IPS-18a (cell line): Measurements from ENCODE around the gene OPCML.

ENCODE experiments used
- H3K27ac ChIP-seq: one replicate; pipeline ENCODE4 v1.5.1; 2013; ENCODE audit warnings: low read length
- H3K27me3 ChIP-seq: one replicate; pipeline ENCODE4 v1.6.1; 2013; ENCODE audit warnings: mild to moderate bottlenecking, low read length; ENCODE audit not compliant: control insufficient read depth, insufficient read depth
- H3K36me3 ChIP-seq: one replicate; pipeline ENCODE4 v1.6.1; 2013; ENCODE audit warnings: low read depth, low read length; ENCODE audit not compliant: control insufficient read depth
- H3K4me1 ChIP-seq: one replicate; pipeline ENCODE4 v1.6.1; 2013; ENCODE audit warnings: low read depth, low read length; ENCODE audit not compliant: control insufficient read depth
- H3K4me3 ChIP-seq: one replicate; pipeline ENCODE4 v1.5.1; 2013; ENCODE audit warnings: low read length
- H3K9ac ChIP-seq: one replicate; pipeline ENCODE4 v1.6.1; 2013; ENCODE audit warnings: mild to moderate bottlenecking, low read length, moderate library complexity
- H3K9me3 ChIP-seq: one replicate; pipeline ENCODE4 v1.6.1; 2013; ENCODE audit warnings: low read depth, low read length; ENCODE audit not compliant: control insufficient read depth

OPCML gene

GRCh38 chr11:132704781-132705375 is 827.4 kb downstream of the OPCML start:
- no peak overlapping the region for H3K27ac ChIP-seq

GRCh38 chr11:132692891-132693290 is 839.4 kb downstream of the OPCML start:
- no peak overlapping the region for H3K9ac ChIP-seq
- H3K9me3 ChIP-seq, result no peaks in the 10 kb centered on the region
- H3K27ac ChIP-seq, result no peak overlapping the region

More at GRCh38 chr11:132704781-132705375, 827.4 kb downstream of the OPCML start:
- Histone ChIP-seq H3K9ac (no peak overlapping the region), H3K27me3 (no peaks in the 10 kb centered on the region), H3K36me3 (no peaks in the 10 kb centered on the region), H3K9me3 (no peaks in the 10 kb centered on the region), H3K4me1 (no peaks in the 10 kb centered on the region), H3K4me3 (no peak overlapping the region)

GRCh38 chr11:132691848-132692550 is 840.3 kb downstream of the OPCML start:
- Histone ChIP-seq H3K9me3 (no peaks in the 10 kb centered on the region), H3K36me3 (no peaks in the 10 kb centered on the region), H3K27me3 (no peaks in the 10 kb centered on the region), H3K27ac (no peak overlapping the region), H3K4me3 (no peak overlapping the region), H3K4me1 (peaks cover 7% of the 10 kb centered on the region), H3K9ac (no peak overlapping the region)

More at GRCh38 chr11:132692891-132693290, 839.4 kb downstream of the OPCML start:
- H3K4me3 ChIP-seq, result no peak overlapping the region
- H3K27me3 ChIP-seq, result no peaks in the 10 kb centered on the region
- peaks cover 3% of the 10 kb centered on the region for H3K4me1 ChIP-seq
- H3K36me3 ChIP-seq, result no peaks in the 10 kb centered on the region

GRCh38 chr11:132686886-132687285 is 845.4 kb downstream of the OPCML start:
- no peaks in the 10 kb centered on the region for H3K27me3 ChIP-seq
- H3K27ac ChIP-seq, result no peak overlapping the region
- no peaks in the 10 kb centered on the region for H3K9me3 ChIP-seq
- H3K36me3 ChIP-seq, result no peaks in the 10 kb centered on the region
- no peak overlapping the region for H3K9ac ChIP-seq
- H3K4me1 ChIP-seq, result peaks cover 7% of the 10 kb centered on the region
- no peak overlapping the region for H3K4me3 ChIP-seq

GRCh38 chr11:132685174-132685611 is 847.1 kb downstream of the OPCML start:
- H3K4me1 ChIP-seq, result peaks cover 7% of the 10 kb centered on the region
- H3K4me3 ChIP-seq, result no peak overlapping the region
- H3K27me3 ChIP-seq, result no peaks in the 10 kb centered on the region
- H3K36me3 ChIP-seq, result no peaks in the 10 kb centered on the region
- no peaks in the 10 kb centered on the region for H3K9me3 ChIP-seq
- no peak overlapping the region for H3K9ac ChIP-seq
- H3K27ac ChIP-seq, result no peak overlapping the region

- Histone ChIP-seq H3K9ac (no peak overlapping the region), H3K27ac (no peak overlapping the region), H3K4me3 (no peak overlapping the region), H3K27me3 (no peaks in the 10 kb centered on the region), H3K36me3 (no peaks in the 10 kb centered on the region), H3K9me3 (no peaks in the 10 kb centered on the region), H3K4me1 (peaks cover 7% of the 10 kb centered on the region)
Observed at GRCh38 chr11:132683602-132684001, 848.7 kb downstream of the OPCML start.

GRCh38 chr11:132681971-132682370 is 850.3 kb downstream of the OPCML start:
- no peaks in the 10 kb centered on the region for H3K36me3 ChIP-seq
- no peak overlapping the region for H3K4me3 ChIP-seq
- H3K4me1 ChIP-seq, result no peaks in the 10 kb centered on the region
- H3K9me3 ChIP-seq, result no peaks in the 10 kb centered on the region
- H3K27ac ChIP-seq, result no peak overlapping the region
- no peaks in the 10 kb centered on the region for H3K27me3 ChIP-seq
- H3K9ac ChIP-seq, result no peak overlapping the region

GRCh38 chr11:132680584-132680983 is 851.7 kb downstream of the OPCML start:
- H3K9me3 ChIP-seq, result no peaks in the 10 kb centered on the region
- H3K9ac ChIP-seq, result no peak overlapping the region
- H3K4me3 ChIP-seq, result no peak overlapping the region
- no peaks in the 10 kb centered on the region for H3K27me3 ChIP-seq
- H3K27ac ChIP-seq, result no peak overlapping the region
- no peaks in the 10 kb centered on the region for H3K4me1 ChIP-seq
- H3K36me3 ChIP-seq, result no peaks in the 10 kb centered on the region

GRCh38 chr11:132674151-132674550 is 858.1 kb downstream of the OPCML start:
- Histone ChIP-seq H3K4me1 (no peaks in the 10 kb centered on the region), H3K9ac (no peak overlapping the region), H3K36me3 (no peaks in the 10 kb centered on the region), H3K4me3 (no peak overlapping the region), H3K9me3 (no peaks in the 10 kb centered on the region), H3K27me3 (no peaks in the 10 kb centered on the region), H3K27ac (no peak overlapping the region)

- Histone ChIP-seq H3K4me3 (no peak overlapping the region), H3K27me3 (no peaks in the 10 kb centered on the region), H3K9me3 (no peaks in the 10 kb centered on the region), H3K9ac (no peak overlapping the region), H3K4me1 (no peaks in the 10 kb centered on the region), H3K36me3 (no peaks in the 10 kb centered on the region), H3K27ac (no peak overlapping the region)
Observed at GRCh38 chr11:132671851-132672370, 860.4 kb downstream of the OPCML start.

- no peaks in the 10 kb centered on the region for H3K27me3 ChIP-seq
- H3K36me3 ChIP-seq, result no peaks in the 10 kb centered on the region
- no peak overlapping the region for H3K27ac ChIP-seq
- no peak overlapping the region for H3K9ac ChIP-seq
- no peaks in the 10 kb centered on the region for H3K4me1 ChIP-seq
- no peak overlapping the region for H3K4me3 ChIP-seq
- H3K9me3 ChIP-seq, result no peaks in the 10 kb centered on the region
Observed at GRCh38 chr11:132670921-132671675, 861.2 kb downstream of the OPCML start.
